GM21515 (cell line): ENCODE results near the gene ZFAND2B.

ENCODE experiments used
- ATAC-seq: cut with Tn5 transposase; IDR thresholded peaks from one replicate; pipeline ENCODE4 v1.9.1; 2021; ENCODE audit not compliant: unreplicated experiment

ZFAND2B gene, protein sequence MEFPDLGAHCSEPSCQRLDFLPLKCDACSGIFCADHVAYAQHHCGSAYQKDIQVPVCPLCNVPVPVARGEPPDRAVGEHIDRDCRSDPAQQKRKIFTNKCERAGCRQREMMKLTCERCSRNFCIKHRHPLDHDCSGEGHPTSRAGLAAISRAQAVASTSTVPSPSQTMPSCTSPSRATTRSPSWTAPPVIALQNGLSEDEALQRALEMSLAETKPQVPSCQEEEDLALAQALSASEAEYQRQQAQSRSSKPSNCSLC

GRCh38 chr2:219206328-219207133 lies at the start of gene ZFAND2B:
Gene ZFAND2B (plus strand): TSS chr2:219206782. CDS start chr2:219206988, 206 bp downstream.
- peak; percentile 96 for ATAC-seq

DNA sequence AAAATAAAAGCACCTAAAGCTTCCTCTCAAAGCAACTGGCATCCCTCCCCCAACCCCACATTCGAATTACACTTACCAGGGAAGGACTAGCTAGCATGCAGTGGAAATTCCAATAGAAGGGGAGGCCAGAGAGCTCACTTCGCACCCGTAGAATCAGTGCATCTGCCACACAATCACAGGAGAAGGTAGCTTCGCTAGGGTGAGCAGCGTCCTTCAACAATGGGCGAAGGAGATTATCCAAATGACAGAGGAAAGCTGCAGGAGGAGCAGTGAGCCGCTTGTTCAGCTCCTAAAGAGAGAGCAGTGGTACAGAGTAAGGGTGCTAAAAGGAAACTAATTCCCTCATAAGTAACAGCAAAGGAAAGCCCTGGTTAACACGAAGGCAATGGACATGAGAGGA lies 49.2 kb upstream of the ZFAND2B start:
- ATAC-seq, result no peak

GRCh38 chr2:219158025-219158424 lies 48.6 kb upstream of the ZFAND2B start:
- ATAC-seq, result no peak

- no peak for ATAC-seq
These were observed 48.0 kb upstream of the ZFAND2B start for GRCh38 chr2:219158586-219158985.

- ATAC-seq, result peak; percentile 1
These were observed 46.8 kb upstream of the ZFAND2B start for GRCh38 chr2:219159771-219160185.

- peak; percentile 88 for ATAC-seq
These were observed 46.2 kb upstream of the ZFAND2B start, which contains the start of gene NHEJ1 for GRCh38 chr2:219160186-219161017. Gene NHEJ1 (minus strand): TSS chr2:219160815. CDS start chr2:219158362, 2,453 bp downstream.

GRCh38 chr2:219161097-219161496 lies 45.5 kb upstream of the ZFAND2B start:
- no peak for ATAC-seq

- ATAC-seq, result no peak
These were observed 43.4 kb upstream of the ZFAND2B start for GRCh38 chr2:219163156-219163555.

GRCh38 chr2:219165058-219165911 lies 41.3 kb upstream of the ZFAND2B start:
- no peak for ATAC-seq

GRCh38 chr2:219167997-219168396 lies 38.6 kb upstream of the ZFAND2B start:
- no peak for ATAC-seq

DNA sequence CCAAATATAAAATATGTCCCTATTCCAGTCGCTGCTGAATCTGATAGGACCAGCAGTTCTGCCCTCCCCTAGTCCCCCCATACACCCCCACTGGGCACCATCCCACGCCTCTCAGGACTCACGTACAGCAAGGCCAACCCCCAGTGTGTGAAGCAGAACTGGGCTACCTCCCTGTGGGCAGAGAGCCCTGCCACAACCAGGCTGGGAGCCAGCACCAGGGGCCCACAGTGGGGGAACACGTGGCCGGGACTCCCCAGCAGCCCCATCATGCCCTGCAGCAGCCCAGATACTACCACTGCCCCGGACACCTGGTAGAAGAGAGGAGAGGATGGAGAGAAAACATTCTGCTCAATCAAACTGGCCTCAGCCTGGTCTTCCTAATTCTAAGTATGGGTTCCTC lies 38.1 kb upstream of the ZFAND2B start:
- ATAC-seq, result no peak

GRCh38 chr2:219168932-219169331 lies 37.6 kb upstream of the ZFAND2B start:
- ATAC-seq, result no peak

- no peak for ATAC-seq
These were observed 36.5 kb upstream of the ZFAND2B start, which contains the start of gene SLC23A3 for GRCh38 chr2:219169930-219170654. Gene SLC23A3 (minus strand): TSS chr2:219170029. CDS start chr2:219169984, 45 bp downstream.

DNA sequence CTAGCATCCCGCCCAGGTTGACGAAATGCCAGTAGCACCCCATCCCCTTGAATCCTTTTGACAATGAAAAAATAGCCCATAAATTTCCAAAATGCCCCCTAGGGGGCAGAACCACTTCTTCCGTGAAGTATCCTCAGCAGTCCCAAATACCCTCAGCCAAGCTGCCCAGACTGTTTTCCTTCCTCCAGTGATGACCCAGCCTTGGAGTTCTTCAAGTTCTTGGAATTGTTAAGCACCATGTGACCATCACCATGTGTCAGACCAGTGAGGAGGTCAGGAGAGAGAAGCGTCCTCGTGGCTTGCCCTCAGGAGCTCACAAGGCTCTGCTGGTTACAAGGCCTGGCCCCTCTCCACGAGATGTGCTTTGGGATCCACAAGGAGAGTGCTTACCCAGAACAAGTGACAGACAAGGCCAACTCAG lies 35.3 kb upstream of the ZFAND2B start:
- ATAC-seq, result no peak

DNA sequence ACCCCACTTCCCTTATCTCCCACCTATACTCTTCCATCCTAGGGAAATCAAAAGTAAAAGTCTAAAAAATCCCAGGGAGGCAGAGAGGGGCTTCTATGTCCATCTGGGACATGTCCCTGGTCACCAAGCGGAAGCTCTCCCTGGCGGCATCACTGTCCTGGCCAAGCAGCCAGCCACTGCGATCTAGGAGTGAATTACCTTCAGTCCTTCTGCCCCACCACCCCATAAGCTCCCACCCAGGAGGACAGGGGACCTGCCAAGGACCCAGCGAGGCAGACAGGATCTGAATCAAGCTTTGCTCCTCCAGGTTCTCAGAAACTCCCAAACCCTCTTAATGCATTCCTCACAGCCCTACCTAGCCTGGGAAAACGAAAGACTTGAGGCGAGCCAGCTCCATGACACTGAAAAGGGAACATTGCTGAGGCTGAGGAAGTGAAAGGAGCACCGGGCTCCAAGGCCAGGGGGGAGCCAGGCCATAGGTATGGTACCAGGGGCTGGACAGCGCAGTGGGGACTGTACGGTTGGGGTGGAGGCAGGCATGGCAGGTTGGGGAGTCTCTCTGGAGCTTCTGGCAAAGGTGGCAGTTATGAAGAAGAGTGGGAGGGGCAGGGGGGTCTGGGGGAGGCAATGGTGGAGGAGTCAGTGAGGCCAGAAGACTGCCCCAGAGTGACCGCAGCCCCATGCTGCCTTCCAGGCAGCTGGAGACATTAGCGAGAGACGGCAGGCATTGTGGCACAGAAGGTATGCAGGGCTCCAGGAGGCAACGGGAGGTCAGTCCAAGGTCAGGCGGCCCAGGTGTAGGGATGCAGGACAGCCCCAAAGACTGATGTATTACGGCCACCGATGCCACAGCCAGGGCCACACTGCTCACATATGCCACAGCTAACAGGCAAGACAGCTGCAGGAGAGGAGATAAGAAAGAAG lies 34.1 kb upstream of the ZFAND2B start:
- ATAC-seq, result no peak

GRCh38 chr2:219173176-219173575 lies 33.4 kb upstream of the ZFAND2B start:
- ATAC-seq, result no peak

DNA sequence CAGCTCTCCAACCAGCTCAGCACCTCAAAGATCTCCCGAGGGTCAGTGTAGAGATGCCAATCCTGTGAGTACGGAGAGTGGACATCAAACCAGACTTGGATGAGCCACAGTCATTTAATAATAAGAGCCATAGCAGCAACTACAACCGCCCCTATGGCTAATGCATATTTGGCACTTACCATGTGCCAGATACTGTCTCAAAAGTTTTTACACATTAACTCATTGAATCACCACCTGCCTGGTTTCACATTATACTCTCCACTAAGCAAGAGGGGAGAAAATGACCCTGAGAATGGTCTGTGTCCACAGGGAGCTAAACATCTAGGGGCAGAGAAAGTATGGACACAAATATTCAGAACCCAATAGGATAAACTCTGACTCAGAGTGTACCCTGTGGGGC lies 32.4 kb upstream of the ZFAND2B start:
- ATAC-seq, result no peak

GRCh38 chr2:219174801-219175200 lies 31.8 kb upstream of the ZFAND2B start:
- no peak for ATAC-seq

DNA sequence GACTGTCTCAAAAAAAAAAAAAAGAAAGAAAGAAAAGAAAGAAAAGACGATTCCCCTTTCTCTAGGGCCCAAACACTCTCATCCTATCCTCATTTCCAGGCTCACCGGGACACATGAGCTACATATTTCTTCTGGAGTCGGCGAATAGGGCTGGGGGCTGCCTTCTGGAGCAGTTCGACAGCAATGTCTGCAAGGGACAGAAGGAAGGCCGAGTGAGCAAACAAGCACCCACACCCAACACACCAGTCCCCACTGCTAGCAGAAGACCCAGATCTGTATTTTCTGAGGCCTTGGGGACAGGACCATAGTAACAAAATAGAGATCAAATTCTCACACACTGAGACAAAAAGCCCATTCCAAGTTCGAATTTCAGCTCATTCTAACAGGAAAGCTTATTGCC lies 31.1 kb upstream of the ZFAND2B start:
- no peak for ATAC-seq
